IPS-15b (cell line): ENCODE results near the gene LRRC4C.
"Not testable (repeated sequence)": the region's sequence is repeated elsewhere in the genome, so short reads cannot be mapped to it uniquely, and the experiment has no call there.

Source experiments
- H3K27me3 ChIP-seq: one replicate; pipeline ENCODE4 v1.6.1; 2013; ENCODE audit warnings: low read length; ENCODE audit not compliant: control insufficient read depth, insufficient read depth
- H3K36me3 ChIP-seq: one replicate; pipeline ENCODE4 v1.6.1; 2013; ENCODE audit warnings: low read length; ENCODE audit not compliant: control insufficient read depth, insufficient read depth
- H3K4me1 ChIP-seq: one replicate; pipeline ENCODE4 v1.6.1; 2013; ENCODE audit warnings: mild to moderate bottlenecking, low read length; ENCODE audit not compliant: control insufficient read depth, insufficient read depth
- H3K4me3 ChIP-seq: one replicate; pipeline ENCODE4 v1.5.1; 2013; ENCODE audit warnings: low read depth, low read length
- H3K9ac ChIP-seq: one replicate; pipeline ENCODE4 v1.6.1; 2013; ENCODE audit warnings: low read depth, mild to moderate bottlenecking, low read length
- H3K9me3 ChIP-seq: one replicate; pipeline ENCODE4 v1.6.1; 2013; ENCODE audit warnings: mild to moderate bottlenecking, low read length; ENCODE audit not compliant: control insufficient read depth, insufficient read depth

Gene LRRC4C

GRCh38 chr11:40569947-40570531, 889.4 kb downstream of the LRRC4C start:
- H3K27me3 ChIP-seq, result no peaks in the 10 kb centered on the region
- no peaks in the 10 kb centered on the region for H3K9me3 ChIP-seq
- H3K9ac ChIP-seq, result no peak overlapping the region
- H3K4me1 ChIP-seq, result no peaks in the 10 kb centered on the region
- no peaks in the 10 kb centered on the region for H3K36me3 ChIP-seq
- H3K4me3 ChIP-seq, result no peak overlapping the region

GRCh38 chr11:40567392-40567791, 892.1 kb downstream of the LRRC4C start:
- H3K9me3 ChIP-seq, result no peaks in the 10 kb centered on the region

GRCh38 chr11:40544162-40544561, 915.3 kb downstream of the LRRC4C start:
- Histone ChIP-seq H3K9me3 (no peaks in the 10 kb centered on the region), H3K4me1 (no peaks in the 10 kb centered on the region), H3K27me3 (no peaks in the 10 kb centered on the region), H3K4me3 (no peak overlapping the region), H3K9ac (peak overlapping the region; percentile 16), H3K36me3 (no peaks in the 10 kb centered on the region)

More at GRCh38 chr11:40567392-40567791, 892.1 kb downstream of the LRRC4C start:
- H3K4me1 ChIP-seq, result no peaks in the 10 kb centered on the region
- H3K27me3 ChIP-seq, result no peaks in the 10 kb centered on the region
- no peak overlapping the region for H3K9ac ChIP-seq
- H3K4me3 ChIP-seq, result no peak overlapping the region
- H3K36me3 ChIP-seq, result no peaks in the 10 kb centered on the region

GRCh38 chr11:40542821-40543220, 916.6 kb downstream of the LRRC4C start:
- no peak overlapping the region for H3K4me3 ChIP-seq
- no peaks in the 10 kb centered on the region for H3K27me3 ChIP-seq
- H3K9ac ChIP-seq, result no peak overlapping the region
- no peaks in the 10 kb centered on the region for H3K9me3 ChIP-seq
- H3K36me3 ChIP-seq, result no peaks in the 10 kb centered on the region
- H3K4me1 ChIP-seq, result no peaks in the 10 kb centered on the region

DNA sequence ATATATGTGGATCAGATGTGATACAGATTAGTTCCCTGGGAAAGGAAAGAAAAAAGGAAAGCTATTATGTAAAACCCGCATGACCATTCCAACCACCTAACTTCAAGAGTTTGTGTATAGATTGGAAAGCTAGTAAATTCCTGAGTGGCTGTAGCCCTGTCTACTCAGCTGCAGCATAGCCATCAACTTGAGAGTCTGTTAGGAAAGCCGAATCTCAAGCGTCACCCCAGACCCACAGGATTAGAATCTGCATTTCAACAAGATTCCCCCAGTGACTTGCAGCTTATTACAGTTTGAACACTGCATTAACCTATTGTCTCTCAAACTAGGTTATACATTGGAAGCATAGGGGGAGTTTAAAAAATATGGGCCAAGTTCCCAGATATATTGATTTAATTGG, 921.7 kb downstream of the LRRC4C start:
- Histone ChIP-seq H3K4me3 (no peak overlapping the region), H3K9me3 (no peaks in the 10 kb centered on the region), H3K9ac (no peak overlapping the region), H3K4me1 (no peaks in the 10 kb centered on the region), H3K27me3 (no peaks in the 10 kb centered on the region), H3K36me3 (no peaks in the 10 kb centered on the region)

DNA sequence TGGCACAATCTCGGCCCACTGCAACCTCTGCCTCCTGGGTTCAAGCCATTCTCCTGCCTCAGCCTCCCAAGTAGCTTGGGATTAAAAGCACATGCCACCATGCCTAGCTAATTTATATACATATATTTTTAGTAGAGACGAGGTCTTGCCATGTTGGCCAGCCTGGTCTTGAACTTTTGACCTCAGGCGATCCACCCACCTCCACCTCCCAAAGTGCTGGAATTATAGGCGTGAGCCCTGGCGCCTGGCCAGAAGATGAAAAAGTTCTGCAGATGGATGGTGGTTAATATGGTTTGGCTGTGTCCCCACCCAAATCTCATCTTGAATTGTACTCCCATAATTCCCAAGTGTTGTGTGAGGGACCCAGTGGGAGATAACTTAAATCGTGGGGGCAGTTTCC, 937.4 kb downstream of the LRRC4C start:
- not testable (repeated sequence) for H3K36me3 ChIP-seq, H3K9ac ChIP-seq, H3K9me3 ChIP-seq, H3K4me1 ChIP-seq, H3K4me3 ChIP-seq, H3K27me3 ChIP-seq

DNA sequence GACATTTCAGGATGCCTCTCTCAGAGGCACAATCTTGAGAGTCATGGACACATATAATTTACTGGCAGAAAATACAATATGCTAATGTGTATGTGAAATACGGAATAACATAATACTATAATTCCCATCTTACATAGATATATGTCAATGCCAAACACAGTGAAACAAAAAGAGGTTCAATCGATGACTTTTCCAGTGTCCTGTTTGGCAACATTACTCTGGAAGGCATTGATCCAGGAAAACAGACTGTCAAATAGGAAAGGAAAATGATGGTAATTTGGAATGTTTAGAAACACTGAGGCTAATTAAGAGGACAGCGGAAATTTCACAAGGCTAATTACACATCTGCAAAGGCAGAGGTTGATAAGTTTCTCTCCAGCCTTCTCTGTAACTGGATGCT, 942.3 kb downstream of the LRRC4C start:
- H3K9ac ChIP-seq, result no peak overlapping the region
- no peaks in the 10 kb centered on the region for H3K4me1 ChIP-seq
- H3K4me3 ChIP-seq, result no peak overlapping the region

GRCh38 chr11:40514124-40514523, 945.3 kb downstream of the LRRC4C start:
- H3K4me1 ChIP-seq, result no peaks in the 10 kb centered on the region
- H3K9ac ChIP-seq, result no peak overlapping the region
- no peak overlapping the region for H3K4me3 ChIP-seq
- no peaks in the 10 kb centered on the region for H3K36me3 ChIP-seq
- no peaks in the 10 kb centered on the region for H3K27me3 ChIP-seq
- H3K9me3 ChIP-seq, result no peaks in the 10 kb centered on the region

More for the DNA sequence above, 942.3 kb downstream of the LRRC4C start:
- Histone ChIP-seq H3K9me3 (no peaks in the 10 kb centered on the region), H3K36me3 (no peaks in the 10 kb centered on the region), H3K27me3 (no peaks in the 10 kb centered on the region)

GRCh38 chr11:40513281-40513680, 946.2 kb downstream of the LRRC4C start:
- Histone ChIP-seq H3K4me1 (no peaks in the 10 kb centered on the region), H3K4me3 (no peak overlapping the region), H3K9ac (no peak overlapping the region), H3K9me3 (no peaks in the 10 kb centered on the region), H3K36me3 (no peaks in the 10 kb centered on the region), H3K27me3 (no peaks in the 10 kb centered on the region)

- Histone ChIP-seq H3K9me3 (no peaks in the 10 kb centered on the region), H3K9ac (no peak overlapping the region), H3K4me1 (no peaks in the 10 kb centered on the region), H3K27me3 (no peaks in the 10 kb centered on the region), H3K4me3 (no peak overlapping the region), H3K36me3 (no peaks in the 10 kb centered on the region)
Observed at GRCh38 chr11:40508303-40508702, 951.1 kb downstream of the LRRC4C start.

DNA sequence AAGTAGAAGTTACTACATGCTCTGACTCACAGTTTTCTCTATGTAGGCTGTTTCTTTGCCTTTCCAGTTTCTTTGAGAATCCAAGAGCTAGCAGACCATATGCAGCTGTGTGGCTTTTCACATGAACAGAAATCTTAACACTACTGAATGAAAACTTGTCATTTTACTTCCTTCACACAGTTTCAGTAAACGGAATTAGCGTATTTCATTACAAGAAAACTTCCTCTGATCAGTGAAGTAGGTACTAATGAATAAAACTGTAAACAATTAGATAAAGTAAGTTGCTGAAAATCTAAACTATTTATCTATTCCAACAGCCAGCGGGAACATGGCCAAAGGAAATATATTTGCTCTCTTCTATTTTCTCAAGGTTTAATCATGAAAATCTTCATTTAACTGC, 953.2 kb downstream of the LRRC4C start:
- no peak overlapping the region for H3K9ac ChIP-seq
- H3K36me3 ChIP-seq, result no peaks in the 10 kb centered on the region
- H3K9me3 ChIP-seq, result no peaks in the 10 kb centered on the region
- no peaks in the 10 kb centered on the region for H3K27me3 ChIP-seq
- no peaks in the 10 kb centered on the region for H3K4me1 ChIP-seq
- no peak overlapping the region for H3K4me3 ChIP-seq

- Histone ChIP-seq H3K9ac (no peak overlapping the region), H3K27me3 (no peaks in the 10 kb centered on the region), H3K36me3 (no peaks in the 10 kb centered on the region), H3K4me1 (no peaks in the 10 kb centered on the region), H3K4me3 (no peak overlapping the region), H3K9me3 (no peaks in the 10 kb centered on the region)
Observed at GRCh38 chr11:40491341-40491740, 968.1 kb downstream of the LRRC4C start.
